Measurements from ENCODE around the gene MRTFB. TPM values are rescaled to one million over a fixed set of nuclear protein-coding genes. Genes with fewer than 3 reads are reported as not detected.

MRTFB gene
- total RNA-seq, 1 experiment from 2014 or later, result 71.5 TPM

GRCh38 chr16:14117051-14117450 is 45.9 kb downstream of the MRTFB start:
- Histone ChIP-seq H3K4me3 (no peak overlapping the region), H3K9me3 (ENCODE audit: insufficient read depth, low read depth) (no peaks in the 10 kb centered on the region; the same call in 1 of the 2 replicates), H3K4me2 (no peak overlapping the region), H3K4me1 (replicated peaks; ENCODE audit: insufficient read depth) (peaks cover 18% of the 10 kb centered on the region), H3K27ac (no peak overlapping the region; the same call in 1 of the 2 replicates), H3K36me3 (ENCODE audit: low read depth) (peaks cover 5% of the 10 kb centered on the region; the same call in 1 of the 2 replicates), H3F3A (ENCODE audit: insufficient read depth, low read depth) (peaks cover 18% of the 10 kb centered on the region), H2AFZ (no peak overlapping the region), H4K20me1 (ENCODE audit: insufficient read depth) (peaks cover 3% of the 10 kb centered on the region), H3K9me2 (ENCODE audit: insufficient read depth) (no peaks in the 10 kb centered on the region), H3K27me3 (ENCODE audit: insufficient read depth, low read depth) (no peaks in the 10 kb centered on the region), H3K79me2 (ENCODE audit: low read depth) (peaks cover 27% of the 10 kb centered on the region; the same call in 1 of the 2 replicates)
- POLR2A ChIA-PET (ENCODE audit: unreplicated experiment), result interaction anchor here (0.6 kb wide), 1 partner anchor 394 kb away, joined by 9 read pairs; no protein-coding TSS in a partner anchor
- BruUV-seq (replicated peaks), result no TSS peak
- CTCF ChIA-PET, result no interaction called here
- DNase-seq, result peak; percentile 52 to 69
- intact Hi-C loops (cut with micrococcal nuclease; ENCODE audit: unreplicated experiment), result no loop called here
- TF ChIP-seq EZH2 (IDR thresholded peaks at IDR 0.05; ENCODE audit: low read depth) (no peak), CTCF (conservative IDR thresholded peaks at IDR 0.05) (no peak)

- Histone ChIP-seq H3K27ac (no peak overlapping the region), H3K36me3 (ENCODE audit: low read depth) (peaks cover 5% of the 10 kb centered on the region; the same call in 1 of the 2 replicates), H4K20me1 (ENCODE audit: insufficient read depth) (peaks cover 9% of the 10 kb centered on the region), H3K4me2 (no peak overlapping the region), H3K4me1 (replicated peaks; ENCODE audit: insufficient read depth) (peaks cover 18% of the 10 kb centered on the region), H2AFZ (no peak overlapping the region), H3K9me3 (ENCODE audit: insufficient read depth, low read depth) (no peaks in the 10 kb centered on the region; the same call in 1 of the 2 replicates), H3F3A (ENCODE audit: insufficient read depth, low read depth) (peaks cover 18% of the 10 kb centered on the region), H3K27me3 (ENCODE audit: insufficient read depth, low read depth) (no peaks in the 10 kb centered on the region), H3K79me2 (ENCODE audit: low read depth) (peaks cover 35% of the 10 kb centered on the region), H3K4me3 (no peak overlapping the region), H3K9me2 (ENCODE audit: insufficient read depth) (no peaks in the 10 kb centered on the region)
- ChIA-PET CTCF (no interaction called here), POLR2A (ENCODE audit: unreplicated experiment) (no interaction called here)
- no peak for TF ChIP-seq EZH2 (IDR thresholded peaks at IDR 0.05; ENCODE audit: low read depth)
- no peak for TF ChIP-seq CTCF (conservative IDR thresholded peaks at IDR 0.05)
- BruUV-seq (replicated peaks), result no TSS peak
- intact Hi-C loops (cut with micrococcal nuclease; ENCODE audit: unreplicated experiment), result no loop called here
- DNase-seq, result no peak
These were observed 48.7 kb downstream of the MRTFB start for GRCh38 chr16:14119799-14120198.

GRCh38 chr16:14120335-14120734 is 49.2 kb downstream of the MRTFB start:
- TF ChIP-seq CTCF (conservative IDR thresholded peaks at IDR 0.05) (no peak), EZH2 (IDR thresholded peaks at IDR 0.05; ENCODE audit: low read depth) (no peak)
- POLR2A ChIA-PET (ENCODE audit: unreplicated experiment), result no interaction called here
- Histone ChIP-seq H3K27me3 (ENCODE audit: insufficient read depth, low read depth) (no peaks in the 10 kb centered on the region), H3K9me3 (ENCODE audit: insufficient read depth, low read depth) (no peaks in the 10 kb centered on the region; the same call in 1 of the 2 replicates), H3K27ac (no peak overlapping the region), H2AFZ (no peak overlapping the region), H3K79me2 (ENCODE audit: low read depth) (peaks cover 41% of the 10 kb centered on the region), H3K9me2 (ENCODE audit: insufficient read depth) (no peaks in the 10 kb centered on the region), H3K36me3 (ENCODE audit: low read depth) (peaks cover 5% of the 10 kb centered on the region; the same call in 1 of the 2 replicates), H3F3A (ENCODE audit: insufficient read depth, low read depth) (peaks cover 18% of the 10 kb centered on the region), H3K4me2 (no peak overlapping the region), H4K20me1 (ENCODE audit: insufficient read depth) (peaks cover 15% of the 10 kb centered on the region), H3K4me1 (replicated peaks; ENCODE audit: insufficient read depth) (peaks cover 18% of the 10 kb centered on the region), H3K4me3 (no peak overlapping the region)
- DNase-seq, result no peak
- CTCF ChIA-PET, result no interaction called here
- intact Hi-C loops (cut with micrococcal nuclease; ENCODE audit: unreplicated experiment), result no loop called here
- BruUV-seq (replicated peaks), result no TSS peak

Measured in PC-9 (cell line).